GF-D8 (cell line): ENCODE measurements around the gene ZNF101.

Experiments used
- DNase-seq: peaks from one replicate; lab custom pipeline; 2025; lab: John Stamatoyannopoulos, UW

ZNF101 gene

DNA sequence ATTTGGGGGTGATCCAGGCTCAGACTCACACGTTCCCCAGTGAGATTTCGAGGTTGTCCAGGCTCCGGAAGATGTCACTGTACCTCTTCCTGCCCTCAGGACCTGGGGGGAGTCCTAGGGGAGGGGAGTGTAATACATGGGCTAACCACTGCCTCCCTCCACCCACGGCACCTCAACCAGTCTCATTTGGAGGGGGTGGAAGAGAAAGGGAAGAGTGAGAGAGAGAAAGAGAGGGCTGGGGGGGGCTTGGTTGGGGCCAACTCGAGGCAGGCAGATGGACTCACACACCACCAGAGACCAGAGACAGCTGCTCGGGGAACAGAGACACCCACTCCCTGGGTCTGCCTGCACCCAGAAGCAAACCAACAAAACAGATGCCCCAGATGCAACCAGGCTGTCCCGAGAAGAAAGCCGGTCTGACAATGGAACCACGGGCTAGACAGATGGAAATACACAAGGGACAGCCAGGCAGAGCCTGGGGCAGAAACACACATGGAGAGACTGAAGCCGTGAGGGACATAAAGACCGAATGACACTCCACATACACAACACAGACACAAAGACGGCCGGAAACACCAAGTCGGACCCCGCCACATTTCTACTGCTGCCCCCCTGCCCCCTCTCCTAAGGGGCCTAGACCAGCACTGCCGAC lies 26.0 kb upstream of the ZNF101 start:
- DNase-seq: no peak

DNA sequence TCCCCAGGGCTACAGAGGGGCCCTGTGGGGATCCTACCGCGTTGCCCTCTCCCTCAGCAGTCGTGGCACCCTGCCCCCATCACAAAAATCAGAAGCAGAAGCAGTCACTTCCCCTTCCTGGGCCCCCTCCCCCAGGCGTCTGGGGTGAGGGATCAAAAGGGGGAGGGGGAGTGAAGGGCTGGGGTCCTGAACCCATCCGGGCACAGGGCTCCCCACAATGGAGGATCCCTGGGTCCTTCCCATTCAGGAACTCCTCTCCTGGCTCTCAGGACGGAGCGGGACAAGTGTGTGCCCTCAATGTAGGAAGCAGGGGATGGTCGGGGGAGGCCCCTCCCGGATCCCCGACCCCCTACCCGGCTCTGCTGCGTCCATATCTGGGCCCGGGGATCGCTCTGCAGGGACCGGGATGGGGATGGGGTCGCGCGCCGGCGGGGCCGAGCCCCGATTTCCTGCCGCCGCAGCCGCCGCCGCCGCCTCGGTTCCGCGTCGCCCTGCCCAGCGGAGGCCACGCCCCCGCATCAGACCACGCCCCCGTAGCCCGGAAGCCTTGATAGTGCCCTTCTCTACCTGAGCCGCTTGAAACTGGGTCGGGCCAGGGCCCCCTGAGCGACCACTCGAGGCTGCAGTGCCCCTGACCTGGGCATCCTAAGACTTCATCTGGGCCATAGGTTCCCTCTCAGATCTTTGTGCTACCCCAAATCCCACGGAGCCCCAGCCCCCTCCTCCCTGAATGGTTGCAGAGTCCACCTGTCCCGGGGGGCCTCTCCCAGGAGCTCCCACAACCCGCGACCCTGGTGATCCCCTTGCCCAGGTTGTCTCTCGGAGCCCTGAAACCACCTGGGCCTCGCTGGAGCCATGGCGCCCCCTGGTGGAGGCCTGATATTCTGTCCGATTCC lies 25.2 kb upstream of the ZNF101 start, which contains the start of gene GMIP:
TSS of gene GMIP (minus strand) at position 500 of the 896 bp plus-strand sequence. CDS start at position 372, 128 bp downstream.
- DNase-seq: no peak

- no peak for DNase-seq
These were observed 24.6 kb upstream of the ZNF101 start for GRCh38 chr19:19644054-19644388.

GRCh38 chr19:19645233-19645870 lies 23.3 kb upstream of the ZNF101 start:
- DNase-seq: no peak

DNA sequence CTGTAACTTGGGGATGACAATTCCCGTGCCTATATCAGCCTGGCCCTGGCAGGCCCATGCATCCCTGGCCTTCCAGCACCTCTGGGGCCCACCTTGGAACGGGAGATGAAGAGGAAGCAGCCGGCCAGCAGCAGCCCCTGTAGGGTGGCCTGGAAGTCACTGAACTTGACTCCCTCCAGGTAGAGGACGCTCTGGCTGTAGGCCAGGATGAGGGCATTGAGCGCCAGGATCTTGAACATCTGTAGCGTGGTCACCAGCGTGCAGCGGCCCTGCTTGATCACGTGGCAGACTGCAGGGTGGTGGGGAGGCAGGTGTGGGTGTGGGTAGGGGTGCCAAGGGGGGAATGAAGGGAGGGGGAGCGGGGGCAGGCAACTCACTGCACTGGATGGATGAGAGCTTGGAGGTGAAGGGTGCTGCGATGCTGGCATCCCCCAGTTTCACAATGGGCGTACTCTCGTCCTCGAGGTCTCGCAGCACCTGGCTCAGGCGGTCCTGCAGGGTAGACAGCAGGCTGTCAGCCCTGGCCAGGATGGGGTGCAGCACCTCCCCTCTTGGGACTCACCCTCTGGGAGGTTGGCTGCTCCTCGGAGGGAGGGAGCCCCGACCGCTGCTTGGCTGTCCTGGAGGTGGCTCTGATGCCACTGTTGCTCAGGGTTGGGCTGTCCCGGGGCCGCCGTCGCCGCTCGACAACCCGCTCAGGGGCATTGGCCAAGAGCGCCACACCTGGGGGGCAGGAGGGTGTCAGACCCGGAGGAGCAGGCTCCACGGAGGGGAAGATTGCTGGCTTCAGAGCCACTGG lies 21.4 kb upstream of the ZNF101 start:
- no peak for DNase-seq

DNA sequence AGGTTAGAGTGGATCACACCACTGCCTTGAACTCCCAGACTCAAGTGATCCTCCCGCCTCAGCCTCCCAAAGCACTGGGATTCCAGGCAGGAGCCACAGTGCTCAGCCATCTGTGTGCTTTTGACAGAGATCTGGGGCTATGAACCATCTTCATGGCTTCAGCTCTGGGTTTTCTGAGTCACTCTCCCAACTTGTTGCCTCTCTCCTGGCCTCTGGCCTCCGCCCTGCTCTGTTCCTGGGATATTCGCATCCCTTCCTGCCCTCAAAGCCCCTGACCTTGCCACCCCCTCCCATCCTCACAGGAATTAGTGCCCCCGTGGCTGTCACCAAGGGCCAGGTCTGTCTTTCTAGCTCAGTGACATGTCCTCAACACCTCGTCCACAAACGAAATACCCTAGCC lies 19.5 kb upstream of the ZNF101 start:
- no peak for DNase-seq

- DNase-seq: no peak
These were observed 19.1 kb upstream of the ZNF101 start for GRCh38 chr19:19649580-19649995.

- no peak for DNase-seq
These were observed 18.3 kb upstream of the ZNF101 start for GRCh38 chr19:19650331-19650730.

- DNase-seq: no peak
These were observed 17.6 kb upstream of the ZNF101 start for GRCh38 chr19:19651076-19651475.

GRCh38 chr19:19652482-19653295 lies 15.9 kb upstream of the ZNF101 start:
- DNase-seq: no peak

GRCh38 chr19:19653597-19654147 lies 15.0 kb upstream of the ZNF101 start:
- no peak for DNase-seq

GRCh38 chr19:19654441-19654840 lies 14.2 kb upstream of the ZNF101 start:
- no peak for DNase-seq

DNA sequence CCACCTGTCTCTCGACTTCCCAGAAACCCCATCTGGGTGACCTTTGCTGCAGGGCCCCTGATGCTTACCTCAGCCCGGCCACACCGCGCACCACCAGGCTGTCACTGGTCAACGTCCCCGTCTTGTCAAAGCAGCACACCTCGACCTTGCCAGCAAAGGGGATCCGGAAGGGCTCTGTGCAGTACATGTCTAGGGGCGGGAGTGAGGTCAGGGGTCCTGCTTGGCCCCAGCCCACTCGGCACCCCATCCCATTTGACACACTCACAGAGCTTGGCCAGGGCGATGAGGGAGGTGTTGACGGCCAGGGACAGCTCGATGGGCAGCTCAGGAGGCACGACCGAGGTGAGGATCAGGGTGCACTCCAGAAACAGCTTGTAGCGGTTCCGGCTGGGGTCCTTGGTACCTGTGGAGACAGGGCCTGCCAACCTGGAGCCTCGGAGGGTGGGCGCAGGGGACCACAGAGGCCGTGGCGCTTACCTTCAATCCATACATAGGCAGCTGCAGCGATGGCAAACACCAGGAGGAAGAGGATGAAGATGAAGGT lies 13.5 kb upstream of the ZNF101 start:
- no peak for DNase-seq

- DNase-seq: no peak
These were observed 12.8 kb upstream of the ZNF101 start for GRCh38 chr19:19655641-19656343.

DNA sequence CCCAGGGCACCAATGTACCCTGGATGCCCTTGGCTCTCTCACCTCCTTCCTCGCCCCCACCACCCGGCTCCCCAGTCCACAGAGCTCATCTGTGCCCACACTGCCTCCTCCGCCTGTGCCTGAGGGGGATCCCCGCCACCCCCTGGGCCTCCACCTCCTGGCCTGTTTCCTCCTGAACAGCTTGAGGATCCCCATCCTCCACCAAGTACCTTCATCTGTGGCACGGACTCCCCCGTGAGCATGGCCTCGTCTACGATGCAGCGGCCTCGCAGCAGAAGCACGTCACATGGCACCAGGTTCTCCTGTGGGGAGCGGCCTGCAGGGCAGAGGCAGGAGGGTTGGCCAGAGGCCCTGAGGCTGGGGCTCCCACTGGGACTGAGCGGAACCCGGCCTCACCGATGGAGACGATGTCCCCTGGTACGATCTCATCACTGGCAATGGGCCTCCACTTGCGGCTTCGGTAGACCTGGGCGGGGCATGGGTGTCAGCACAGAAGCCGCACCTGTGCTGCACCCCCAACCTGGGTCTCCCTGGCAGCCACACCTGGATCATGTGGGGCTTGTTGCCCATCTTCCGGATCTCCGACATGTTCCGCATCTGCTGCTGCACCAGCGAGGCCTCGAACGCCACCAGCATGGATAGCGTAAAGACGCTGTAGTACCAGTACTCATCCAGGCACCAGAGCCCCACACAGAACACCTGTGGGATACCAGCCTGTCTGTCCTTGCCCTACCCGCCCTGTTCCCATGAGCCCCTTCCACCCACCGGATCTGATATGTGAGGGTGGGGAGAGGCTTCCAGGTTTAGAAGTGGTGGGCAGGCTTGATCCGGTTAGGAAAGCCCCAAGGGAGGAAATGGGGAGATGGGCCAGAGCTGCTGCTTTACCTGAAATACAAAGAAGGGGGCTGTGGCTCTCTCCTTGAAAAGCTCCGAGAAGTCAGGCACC lies 11.9 kb upstream of the ZNF101 start:
- no peak for DNase-seq

GRCh38 chr19:19657397-19657783 lies 11.2 kb upstream of the ZNF101 start:
- DNase-seq: no peak

DNA sequence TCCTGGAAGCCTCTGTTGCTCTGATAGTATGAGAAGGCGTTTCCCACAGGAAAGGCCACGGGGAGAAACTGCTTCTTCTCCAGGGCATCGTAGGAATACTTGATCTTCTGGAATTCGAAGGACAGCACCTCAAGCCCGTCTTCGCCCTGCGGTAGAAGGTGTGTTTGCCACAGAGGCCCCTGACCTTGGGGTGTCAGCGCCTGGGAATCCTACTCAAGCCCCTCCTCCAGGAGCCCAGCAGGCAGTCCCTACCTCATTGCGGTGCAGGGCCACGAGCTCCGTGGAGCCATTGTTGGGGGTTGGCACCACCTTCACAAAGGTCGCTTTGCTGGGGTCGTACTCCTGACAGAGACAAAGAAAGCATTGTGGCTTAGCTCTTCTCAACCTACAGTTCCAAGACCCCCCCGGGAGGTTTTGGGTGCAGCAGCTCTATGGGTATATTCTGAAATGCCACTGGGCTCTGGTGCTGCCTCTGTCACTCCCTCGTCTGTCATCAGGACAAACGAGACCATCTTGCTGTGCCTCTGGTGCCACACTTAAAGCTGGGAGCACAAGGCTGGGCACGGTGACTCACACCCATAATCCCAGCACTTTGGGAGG lies 8.9 kb upstream of the ZNF101 start:
- DNase-seq: no peak

- no peak for DNase-seq
These were observed 7.4 kb upstream of the ZNF101 start for GRCh38 chr19:19661141-19661674.
